T-helper 1 cell treated with Interleukin-12 subunit alpha and Interleukin-12 subunit beta and Interleukin-4 antibody, amounts not matched to agents 30 ng/mL and 1 ng/mL, for 36 hours (primary cell): ENCODE results near the gene MDN1. TPM values are rescaled to one million over a fixed set of nuclear protein-coding genes. Genes with fewer than 3 reads are reported as not detected.

Experiments used
- intact Hi-C: fragments of 100-400 bp; cut with micrococcal nuclease; formaldehyde crosslinking; loops from one replicate; pipeline ENCODE4 v1.15.1; 2024
- total RNA-seq: library from RNA; stranded (reverse); gene quantifications from 2 replicates; pipeline ENCODE4 v1.2.3, GENCODE V29; 2022

MDN1 gene
- total RNA-seq, 1 donor from 2014 or later: 56.3 TPM

DNA sequence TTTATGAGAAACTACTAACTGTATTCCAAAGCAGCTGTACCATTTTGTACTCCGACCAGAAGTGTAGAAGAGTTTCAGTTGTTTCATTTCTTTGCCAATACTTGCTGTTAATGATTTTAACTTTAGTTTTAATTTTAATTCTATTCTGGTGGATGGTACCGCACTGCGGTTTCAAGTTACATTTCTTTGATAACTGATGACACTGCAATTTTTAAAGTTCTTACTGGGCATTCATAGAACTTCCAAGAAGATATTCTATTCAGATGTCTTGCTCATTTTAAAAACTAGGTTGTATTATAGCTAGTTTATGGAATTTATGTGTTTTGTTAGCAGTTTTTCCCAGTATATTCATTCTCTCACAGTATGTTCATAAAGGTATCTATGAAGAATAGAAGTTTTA, 117.2 kb downstream of the MDN1 start:
- intact Hi-C loops: no loop called here

DNA sequence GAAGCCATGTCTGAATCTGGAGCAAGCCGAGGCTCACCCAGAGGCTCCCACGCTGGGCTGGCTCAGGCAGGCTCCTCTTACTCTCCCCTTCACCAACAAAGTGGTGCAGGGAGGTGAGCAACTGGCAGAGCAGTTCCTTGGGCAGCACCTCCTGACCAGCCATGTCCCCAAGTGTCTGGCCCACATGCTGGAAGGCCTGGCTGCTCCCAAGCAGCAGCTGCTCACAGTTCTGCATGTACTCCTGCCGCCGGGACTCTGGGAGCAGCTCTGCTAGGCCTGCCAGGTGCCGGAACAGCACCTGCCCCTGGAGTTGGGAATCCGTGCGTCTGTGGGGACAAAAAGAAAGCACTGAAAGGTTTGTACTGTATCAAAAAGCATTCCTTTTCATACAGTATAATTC, 123.9 kb downstream of the MDN1 start:
- intact Hi-C loops: no loop called here

DNA sequence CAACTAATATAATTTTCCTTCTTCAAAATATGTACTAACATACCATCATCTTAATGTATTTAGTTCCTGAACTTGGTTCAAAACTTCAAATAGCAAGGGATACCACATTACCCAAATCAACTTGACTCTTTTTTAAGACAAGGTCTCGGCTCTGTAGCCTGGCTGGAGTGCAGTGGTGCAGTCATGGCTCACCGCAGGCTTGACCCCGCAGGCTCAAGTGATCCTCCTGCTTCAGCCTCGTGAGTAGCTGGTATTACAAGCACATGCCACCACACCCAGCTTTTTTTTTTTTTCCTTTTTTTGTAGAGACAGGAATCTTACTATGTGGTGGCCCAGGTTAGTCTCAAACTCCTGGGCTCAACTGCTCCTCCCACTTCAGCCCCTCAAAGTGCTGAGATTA, 125.2 kb downstream of the MDN1 start:
- intact Hi-C loops: no loop called here

DNA sequence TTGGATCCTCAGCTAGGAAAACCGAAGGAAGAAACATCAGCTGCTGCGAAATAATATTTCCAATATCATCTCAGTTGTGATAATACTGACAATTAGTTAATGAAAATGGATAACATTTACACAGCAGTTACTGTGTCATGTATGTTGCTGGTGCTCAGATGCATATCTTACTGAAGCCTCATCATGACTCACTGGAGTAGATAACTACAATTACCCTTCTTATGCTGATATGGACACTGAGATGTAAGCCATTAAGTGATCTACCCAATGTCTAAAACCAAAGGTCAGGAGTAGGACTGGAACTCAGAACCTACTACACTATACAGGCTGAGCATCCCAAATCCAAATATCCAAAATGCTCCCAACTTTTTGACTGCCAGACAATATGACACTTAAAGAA, 126.4 kb downstream of the MDN1 start:
- intact Hi-C loops: no loop called here

DNA sequence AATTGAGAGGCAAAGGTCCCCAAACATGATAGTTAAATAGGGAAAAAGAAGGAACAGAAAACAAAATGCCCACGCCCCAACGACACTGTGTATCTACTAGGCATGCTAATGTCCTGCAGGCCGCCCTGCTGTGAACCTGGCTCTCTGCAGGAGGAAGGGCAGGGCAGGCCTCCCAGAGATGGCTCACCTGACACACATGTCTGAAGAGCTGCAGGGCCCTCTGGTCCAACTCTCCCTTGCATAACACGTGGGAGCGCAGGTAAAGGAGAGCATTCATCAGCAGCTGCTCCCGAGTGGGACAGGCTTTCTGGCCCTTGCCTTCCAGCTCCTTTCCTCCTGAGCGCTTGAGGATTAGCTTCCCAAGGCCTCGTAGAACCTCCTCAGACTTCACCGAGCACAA, 127.3 kb downstream of the MDN1 start:
- intact Hi-C loops: no loop called here

DNA sequence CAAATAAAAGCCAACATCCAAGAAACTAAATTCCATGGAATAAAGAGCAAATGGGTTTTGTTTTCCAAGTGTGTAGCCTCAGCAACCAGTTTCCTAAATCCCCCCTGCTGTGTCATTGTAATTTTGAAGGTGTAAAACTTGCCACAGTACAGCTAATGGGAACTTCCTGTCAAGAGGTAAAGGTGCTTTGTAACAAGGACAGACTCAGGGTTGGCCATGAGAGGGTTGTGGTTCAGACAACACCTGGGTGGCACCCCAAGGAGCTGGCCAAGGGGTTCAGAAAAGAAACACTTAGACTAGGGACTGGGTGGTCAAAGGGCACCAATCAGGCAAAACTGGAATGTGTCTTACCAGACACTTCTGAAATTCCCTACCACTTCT, 128.7 kb downstream of the MDN1 start:
- intact Hi-C loops: no loop called here

DNA sequence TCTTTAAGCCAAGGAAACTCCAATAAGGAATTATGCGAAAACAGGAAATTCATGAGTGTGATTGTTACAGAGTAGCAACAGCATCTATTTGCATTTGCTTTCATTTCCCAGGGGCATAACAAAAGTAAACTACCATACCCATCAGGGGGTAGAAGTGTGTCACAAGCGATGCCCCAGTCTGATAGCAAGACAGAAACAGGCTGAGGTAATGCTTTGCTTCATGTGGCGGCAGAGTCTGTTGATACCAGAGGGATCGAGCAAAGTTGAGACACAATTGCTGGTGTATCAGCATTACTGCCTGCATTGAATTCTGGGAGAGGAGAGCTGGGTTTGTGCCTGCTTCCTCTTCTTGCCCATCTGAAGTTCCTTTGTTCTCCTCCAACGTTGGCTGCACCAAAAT, 129.9 kb downstream of the MDN1 start:
- intact Hi-C loops: no loop called here

DNA sequence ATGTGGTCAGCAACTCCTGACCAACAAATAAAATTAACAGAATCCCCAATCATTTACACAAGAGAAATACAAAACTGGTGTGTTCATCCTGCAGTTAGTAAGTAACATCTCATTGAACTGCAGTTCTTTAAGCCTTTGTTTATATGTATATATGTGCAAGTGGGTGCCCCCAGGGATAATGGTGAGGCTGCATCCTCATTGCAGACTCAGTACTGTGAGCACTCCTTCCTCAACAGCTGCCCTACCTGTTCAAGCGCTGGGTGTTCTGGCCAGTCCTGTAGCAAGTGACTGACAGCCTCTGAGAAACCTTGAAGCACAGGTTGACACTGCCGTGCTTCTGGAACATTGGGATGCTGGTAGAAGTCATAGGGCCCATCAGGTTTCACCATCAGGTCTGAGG, 131.3 kb downstream of the MDN1 start:
- intact Hi-C loops: no loop called here

DNA sequence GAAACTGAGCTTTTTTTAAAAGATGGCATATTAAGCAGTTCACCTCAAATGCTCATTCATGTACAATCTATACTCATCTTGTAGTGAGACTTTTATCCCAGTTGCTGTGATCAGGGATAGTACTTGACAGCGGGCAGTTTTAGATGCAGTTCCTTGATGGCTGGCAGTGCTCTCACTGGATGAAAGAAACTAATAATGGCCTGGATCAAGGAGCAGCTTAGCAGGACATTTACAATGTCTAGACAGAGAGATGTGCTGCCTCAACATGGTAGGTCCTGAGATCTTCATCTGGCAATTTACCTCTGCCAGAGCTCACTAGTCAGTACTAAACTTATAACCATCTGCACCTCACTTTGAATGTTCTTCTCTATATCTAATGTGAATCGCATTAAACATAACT, 134.3 kb downstream of the MDN1 start:
- intact Hi-C loops: no loop called here

DNA sequence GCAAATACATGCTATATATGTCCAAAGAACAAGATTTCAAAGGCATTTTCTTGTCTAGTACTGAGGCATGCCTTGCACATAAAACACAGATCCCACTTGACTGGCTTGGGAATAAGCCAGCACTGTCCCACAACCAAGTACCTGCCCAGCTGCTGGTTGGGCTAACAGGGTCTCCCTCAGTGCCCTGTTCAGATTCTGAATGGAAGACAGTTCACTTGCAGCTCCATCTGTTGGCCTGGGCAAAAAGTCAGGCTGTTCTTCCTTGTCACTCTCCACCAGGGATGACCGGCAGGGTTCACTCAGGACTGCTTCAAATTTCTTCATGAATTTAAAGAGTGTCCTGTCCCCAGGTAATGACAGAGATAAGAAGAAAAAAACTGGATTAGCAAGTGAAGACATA, 136.6 kb downstream of the MDN1 start:
- intact Hi-C loops: no loop called here

DNA sequence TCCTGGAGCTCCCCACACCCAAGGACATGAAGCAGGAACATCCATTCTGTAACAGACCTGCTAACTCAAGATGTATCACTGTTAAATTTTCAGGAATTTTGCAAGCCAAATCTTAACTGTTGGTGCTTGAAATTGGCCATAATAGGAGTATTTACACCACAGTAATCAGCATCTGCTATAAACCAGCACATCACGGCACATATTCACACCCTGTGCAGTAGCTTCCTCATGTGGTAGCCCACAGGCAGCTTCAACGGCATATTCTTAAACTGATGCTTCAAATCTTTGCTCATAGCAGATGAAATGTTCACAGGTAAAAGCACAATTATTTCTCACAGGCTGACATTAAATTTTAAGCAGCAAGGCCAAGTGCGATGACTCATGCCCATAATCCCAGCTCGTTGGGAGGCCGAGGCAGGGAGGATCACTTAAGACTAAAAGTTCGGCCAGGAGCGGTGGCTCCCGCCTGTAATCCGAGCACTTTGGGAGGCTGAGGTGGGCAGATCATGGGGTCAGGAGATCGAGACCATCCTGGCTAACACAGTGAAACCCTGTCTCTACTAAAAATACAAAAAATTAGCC, 137.5 kb downstream of the MDN1 start:
- intact Hi-C loops: no loop called here

DNA sequence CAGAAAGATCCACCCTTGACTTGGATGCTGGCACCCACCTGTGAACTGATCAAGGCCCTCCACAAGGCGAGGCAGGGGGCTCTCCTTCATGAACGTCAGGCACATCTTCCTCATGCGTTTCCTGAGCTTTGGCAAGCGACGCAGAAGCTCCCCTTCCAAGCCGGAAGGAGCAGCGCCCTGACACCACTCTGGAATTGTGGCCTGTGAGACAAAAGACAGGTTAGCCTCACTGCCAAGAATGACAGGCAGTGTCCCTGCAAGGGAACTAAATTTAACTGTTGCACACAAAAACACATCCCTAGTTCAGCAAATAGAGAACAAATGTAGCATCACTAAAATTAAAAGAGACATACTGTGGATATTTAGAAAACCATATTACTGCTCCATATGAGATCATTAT, 139.0 kb downstream of the MDN1 start:
- intact Hi-C loops: no loop called here

DNA sequence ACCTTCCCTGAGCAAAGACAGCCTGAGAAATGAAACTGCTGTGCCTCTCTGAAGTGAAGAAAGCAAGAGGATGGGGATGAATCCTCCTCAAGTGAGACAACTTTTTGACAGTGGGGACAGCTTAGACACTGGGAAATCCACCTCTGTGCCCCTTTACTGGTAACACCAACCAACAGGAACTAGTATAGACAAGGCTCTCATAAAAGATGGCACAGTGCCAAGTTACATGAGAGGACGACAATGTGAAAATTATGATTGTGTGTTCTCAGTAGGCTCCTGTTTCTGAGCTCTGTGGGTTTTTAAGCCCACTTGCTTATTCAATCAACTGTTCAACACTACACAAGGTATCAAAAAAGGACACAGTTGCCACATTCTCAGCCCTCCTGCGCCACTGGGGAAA, 139.4 kb downstream of the MDN1 start:
- intact Hi-C loops: no loop called here

DNA sequence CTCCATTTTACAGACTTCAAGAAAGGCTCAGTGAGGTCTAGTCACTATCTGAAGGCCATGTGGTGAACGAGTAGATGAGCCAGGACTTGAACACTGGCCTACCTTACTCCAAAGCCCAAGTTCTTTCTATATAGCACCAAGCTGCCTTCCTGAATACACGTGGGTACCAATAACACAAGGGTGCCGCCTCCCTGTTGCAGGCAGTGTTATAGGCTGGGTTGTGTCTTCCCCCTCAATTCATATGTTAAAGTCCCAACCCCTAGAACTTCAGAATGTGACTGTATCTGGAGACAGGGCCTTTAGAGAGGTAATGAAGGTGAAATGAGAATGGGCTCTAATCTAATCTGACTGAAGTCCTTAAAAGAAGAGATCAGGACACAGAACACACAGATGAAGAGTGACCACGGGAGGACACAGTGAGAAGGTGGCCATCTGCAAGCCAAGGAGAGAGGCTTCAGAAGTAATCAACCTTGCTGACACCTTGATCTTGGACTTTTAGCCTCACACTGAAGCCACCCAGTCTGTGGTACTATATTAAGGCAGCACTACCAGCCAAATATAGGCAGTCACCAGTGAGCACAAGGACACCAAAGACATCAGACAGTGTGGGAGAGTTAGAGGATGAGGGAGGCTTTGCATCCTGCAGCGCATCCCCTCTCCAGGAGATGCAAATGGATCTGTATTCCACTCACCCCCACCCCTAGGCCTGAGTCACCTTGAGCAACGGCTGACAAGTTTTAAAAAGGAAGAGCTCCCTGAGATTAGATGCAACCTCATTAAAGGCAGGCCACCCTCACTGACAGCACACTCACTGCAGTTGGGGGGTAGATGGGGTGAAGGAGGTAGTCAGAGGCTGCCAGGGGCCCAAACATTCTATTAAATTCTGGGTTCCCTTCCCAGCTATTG, 140.1 kb downstream of the MDN1 start:
- intact Hi-C loops: no loop called here

DNA sequence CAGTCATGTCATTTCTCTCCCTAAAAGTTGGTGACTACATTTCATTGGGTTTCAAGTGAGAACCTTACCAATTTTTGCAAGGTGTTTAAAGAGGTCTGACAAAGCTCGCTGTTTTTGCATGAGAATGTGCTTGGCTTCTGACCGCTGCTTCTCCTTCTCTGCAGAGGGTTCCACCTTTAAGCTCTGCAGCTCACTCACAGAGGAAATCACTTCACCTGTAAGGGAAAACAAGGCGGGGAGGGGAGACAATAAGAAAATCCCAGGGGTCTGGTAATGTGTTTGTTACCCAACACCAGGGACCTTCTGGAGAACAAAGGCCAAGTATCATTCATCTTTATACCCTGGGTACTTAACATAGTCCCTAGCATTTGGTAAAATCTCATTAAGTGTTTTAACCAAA, 141.1 kb downstream of the MDN1 start:
- intact Hi-C loops: no loop called here

DNA sequence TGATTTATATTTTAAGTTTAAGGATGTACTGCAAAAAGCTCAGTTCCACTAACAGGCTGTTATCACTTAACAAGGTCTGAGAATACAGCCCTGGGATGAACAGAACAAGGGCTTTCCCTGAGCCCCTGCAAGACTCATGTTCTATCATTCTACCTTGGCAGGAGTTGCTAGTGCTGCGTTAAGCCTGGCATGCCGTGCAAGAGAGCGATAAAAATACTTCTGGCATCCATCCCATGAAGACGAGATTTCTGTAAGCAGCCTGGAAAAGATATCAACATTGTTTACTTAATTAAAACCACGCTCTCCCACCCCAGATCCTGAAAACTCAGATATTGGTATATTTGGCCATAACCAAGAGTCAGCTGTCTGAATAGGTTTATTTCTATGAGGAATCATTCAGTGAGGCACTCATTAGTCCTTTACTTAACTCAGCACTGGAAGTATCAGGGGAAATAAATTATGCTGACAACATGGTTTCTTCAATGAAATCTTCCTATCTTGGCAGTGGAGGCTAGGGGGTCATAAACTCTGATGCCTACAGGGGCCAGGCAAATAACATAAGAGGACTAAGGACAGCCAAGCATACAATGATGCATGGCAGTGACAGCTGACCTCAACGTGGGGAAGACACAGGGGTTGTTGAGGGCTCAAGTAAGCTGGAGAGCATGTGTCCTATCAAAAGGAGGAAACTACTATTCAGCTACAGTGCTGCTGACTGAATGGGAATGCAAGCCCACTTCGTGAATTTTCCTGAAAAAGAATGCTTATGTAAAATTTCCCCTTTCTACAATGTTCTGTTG, 143.4 kb downstream of the MDN1 start:
- intact Hi-C loops: no loop called here

DNA sequence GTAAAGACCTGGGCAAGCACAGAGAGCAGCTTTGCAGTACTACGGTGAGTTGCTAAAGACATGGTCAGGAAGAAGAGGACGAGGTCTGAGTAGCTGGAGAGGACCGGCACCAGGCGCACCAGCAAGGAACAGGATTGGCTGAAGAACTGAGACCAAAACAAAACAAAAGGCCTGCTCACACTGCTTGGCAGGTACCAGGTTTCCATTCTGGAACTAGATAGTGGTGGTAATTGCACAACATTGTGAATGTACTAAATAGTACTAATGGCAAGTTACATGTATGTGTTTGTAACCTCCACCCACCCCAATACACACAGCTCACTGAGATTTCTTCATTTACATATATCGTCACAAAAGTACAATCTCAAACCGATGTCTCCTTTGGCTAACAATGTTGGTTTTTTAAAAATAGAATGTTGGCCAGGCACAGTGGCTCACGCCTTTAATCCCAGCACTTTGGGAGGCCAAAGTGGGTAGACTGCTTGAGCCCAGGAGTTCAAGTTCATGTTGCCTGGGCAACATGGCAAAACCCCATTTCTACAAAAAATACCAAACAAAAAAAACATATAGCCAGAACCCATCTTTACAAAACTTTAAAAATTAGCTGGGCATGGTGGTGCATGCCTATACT, 148.5 kb downstream of the MDN1 start:
- intact Hi-C loops: no loop called here

DNA sequence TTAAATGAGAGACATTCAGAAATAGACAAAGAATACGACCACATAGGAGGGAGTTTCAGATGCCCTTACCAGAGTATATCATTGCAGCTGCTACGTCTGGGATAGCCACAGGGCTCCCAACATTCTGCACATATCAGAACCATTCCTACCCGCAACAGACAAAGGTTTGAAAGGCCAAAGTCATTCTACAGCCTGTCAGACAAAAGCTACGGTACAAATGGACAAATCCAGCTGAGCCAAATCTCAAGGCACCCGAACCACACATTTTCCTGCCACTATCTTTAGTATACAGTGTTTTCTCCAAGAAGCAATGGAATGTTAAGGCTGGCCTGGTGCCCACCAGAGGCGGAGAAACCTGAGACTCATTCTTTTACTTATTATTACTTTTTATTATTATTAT, 150.6 kb downstream of the MDN1 start:
- intact Hi-C loops: no loop called here

DNA sequence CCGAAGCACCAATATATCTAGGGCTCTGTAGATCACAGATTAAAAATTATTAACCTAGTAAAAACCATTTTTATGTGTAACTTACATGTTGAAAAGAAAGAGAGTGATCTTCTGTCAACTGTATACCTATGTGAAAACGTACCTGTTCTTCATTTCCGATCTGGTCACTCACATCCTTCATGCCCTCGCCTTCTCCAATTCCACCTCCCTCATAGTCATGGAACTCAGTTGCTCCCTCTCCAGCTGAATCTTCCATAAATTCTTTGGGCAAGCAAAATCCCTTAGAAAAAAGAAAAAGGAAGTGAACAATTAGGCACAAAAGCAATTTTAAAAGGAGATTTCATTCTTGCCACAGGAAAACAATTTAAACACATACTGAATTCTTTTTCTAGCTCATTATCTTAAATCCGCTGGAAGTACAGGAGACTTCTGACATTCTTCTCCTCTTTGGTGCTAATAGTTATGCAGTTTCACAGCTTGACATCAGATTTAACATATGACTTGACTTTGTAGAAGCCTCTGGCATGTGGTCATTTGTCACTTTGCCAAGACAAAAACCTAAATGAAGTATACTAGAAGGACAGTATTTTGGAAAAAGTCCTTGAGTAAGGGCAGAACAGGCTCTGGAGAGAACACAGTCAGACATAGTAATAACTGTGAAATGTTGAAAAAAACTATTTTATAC, 151.6 kb downstream of the MDN1 start:
- intact Hi-C loops: no loop called here

DNA sequence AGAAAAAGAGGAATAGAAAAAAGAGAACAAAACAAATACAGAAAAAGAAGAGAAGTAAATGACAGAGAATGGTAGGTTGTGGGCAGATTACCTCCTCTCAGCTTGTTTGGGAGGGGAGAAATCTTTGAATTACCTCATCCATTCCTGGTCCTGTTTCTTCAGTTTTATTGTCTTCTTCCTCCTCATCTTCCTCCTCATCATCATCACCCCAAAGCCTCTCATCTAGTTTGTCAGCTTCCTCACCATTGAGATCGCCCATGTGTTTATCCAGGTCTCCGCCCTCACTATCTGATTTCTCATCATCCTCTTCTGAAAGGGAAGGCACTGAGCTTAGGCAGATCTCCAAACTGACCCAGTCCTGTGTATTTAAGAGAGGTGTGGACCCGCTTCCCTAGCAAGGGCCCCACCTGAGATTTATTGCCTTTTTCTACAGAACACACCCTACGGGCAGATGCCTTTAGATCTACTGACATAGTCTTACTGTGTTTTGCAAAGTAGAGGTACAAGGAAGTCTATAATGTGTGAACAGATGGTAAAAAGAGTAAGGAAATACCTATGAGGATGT, 156.9 kb downstream of the MDN1 start:
- intact Hi-C loops: no loop called here

DNA sequence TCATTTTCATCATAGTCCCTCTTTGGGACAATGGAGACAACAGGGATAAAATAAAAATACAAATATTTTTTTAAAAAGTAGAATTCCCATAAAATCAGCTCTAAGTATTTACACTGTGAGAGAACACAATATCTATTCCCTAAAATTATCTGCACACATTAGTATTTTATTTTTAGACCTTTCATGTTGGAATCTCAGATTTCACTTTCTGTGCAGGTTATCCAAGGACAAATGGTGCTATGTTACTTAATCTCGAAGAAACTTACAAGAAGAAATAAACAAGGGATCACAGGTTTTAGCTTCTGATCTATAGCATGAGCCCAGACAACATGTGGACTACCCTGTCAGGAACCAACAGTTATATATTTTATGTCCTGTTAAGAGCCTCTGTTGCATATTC, 158.0 kb downstream of the MDN1 start:
- intact Hi-C loops: no loop called here
